ENCODE results near the gene P2RY8.

P2RY8 gene

DNA sequence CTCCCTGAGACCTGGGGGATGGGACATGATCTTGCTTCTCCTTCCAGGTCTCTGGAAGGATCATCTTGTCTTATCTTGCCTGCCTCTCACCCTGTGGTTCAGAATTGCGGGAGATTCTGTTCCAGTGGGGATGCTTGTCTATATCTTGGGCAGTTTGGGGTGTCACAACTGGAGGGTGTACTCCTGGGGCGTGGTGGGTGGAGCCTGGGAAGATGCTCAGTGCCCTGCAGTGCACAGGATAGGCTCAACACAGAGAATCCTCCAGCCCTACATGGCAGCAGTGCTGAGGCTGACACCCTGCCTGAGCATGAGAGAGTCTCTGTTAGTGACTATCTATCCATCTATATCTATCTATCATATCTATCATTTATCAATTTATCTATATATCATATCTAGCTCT lies 7.7 kb downstream of the P2RY8 start:
- H3K36me3 ChIP-seq (replicated peaks; ENCODE audit: insufficient read depth, low read length) = no peaks in the 10 kb centered on the region
- H3K27ac ChIP-seq (ENCODE audit: low read length) = no peak overlapping the region
- no peaks in the 10 kb centered on the region for H3K9me3 ChIP-seq (replicated peaks; ENCODE audit: insufficient read depth, low read length)
- no peak overlapping the region for H3K9ac ChIP-seq (ENCODE audit: low read length)
- H3K27me3 ChIP-seq (replicated peaks; ENCODE audit: insufficient read depth, low read length) = no peaks in the 10 kb centered on the region
- H3K4me3 ChIP-seq (ENCODE audit: low read length) = no peak overlapping the region
- 0 out of 2 replicates have a peak, but pooled peaks cover 3% of the 10 kb centered on the region for H3K4me1 ChIP-seq (ENCODE audit: low read length)
- no peaks in the 10 kb centered on the region for H3K9me2 ChIP-seq (replicated peaks; ENCODE audit: insufficient read depth, low read length)
- peaks cover 87% of the 10 kb centered on the region for H3K79me2 ChIP-seq (ENCODE audit: low read length)
- peaks cover 9% of the 10 kb centered on the region for H4K20me1 ChIP-seq (ENCODE audit: insufficient read depth, low read length)
- no peak for DNase-seq
- no peak overlapping the region for H2AFZ ChIP-seq (ENCODE audit: low read length)
- H3K4me2 ChIP-seq (ENCODE audit: low read depth, low read length) = no peak overlapping the region
- TF ChIP-seq EZH2phosphoT487 (IDR thresholded peaks at IDR 0.05; ENCODE audit: low read length) = no peak
- TF ChIP-seq, protein P1, sequence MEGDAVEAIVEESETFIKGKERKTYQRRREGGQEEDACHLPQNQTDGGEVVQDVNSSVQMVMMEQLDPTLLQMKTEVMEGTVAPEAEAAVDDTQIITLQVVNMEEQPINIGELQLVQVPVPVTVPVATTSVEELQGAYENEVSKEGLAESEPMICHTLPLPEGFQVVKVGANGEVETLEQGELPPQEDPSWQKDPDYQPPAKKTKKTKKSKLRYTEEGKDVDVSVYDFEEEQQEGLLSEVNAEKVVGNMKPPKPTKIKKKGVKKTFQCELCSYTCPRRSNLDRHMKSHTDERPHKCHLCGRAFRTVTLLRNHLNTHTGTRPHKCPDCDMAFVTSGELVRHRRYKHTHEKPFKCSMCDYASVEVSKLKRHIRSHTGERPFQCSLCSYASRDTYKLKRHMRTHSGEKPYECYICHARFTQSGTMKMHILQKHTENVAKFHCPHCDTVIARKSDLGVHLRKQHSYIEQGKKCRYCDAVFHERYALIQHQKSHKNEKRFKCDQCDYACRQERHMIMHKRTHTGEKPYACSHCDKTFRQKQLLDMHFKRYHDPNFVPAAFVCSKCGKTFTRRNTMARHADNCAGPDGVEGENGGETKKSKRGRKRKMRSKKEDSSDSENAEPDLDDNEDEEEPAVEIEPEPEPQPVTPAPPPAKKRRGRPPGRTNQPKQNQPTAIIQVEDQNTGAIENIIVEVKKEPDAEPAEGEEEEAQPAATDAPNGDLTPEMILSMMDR (IDR thresholded peaks at IDR 0.05; ENCODE audit: low read length) = no peak
- 0 out of 2 replicates have a peak, but pooled peaks cover 2% of the 10 kb centered on the region for H3F3A ChIP-seq (ENCODE audit: insufficient read depth, low read length)

DNA sequence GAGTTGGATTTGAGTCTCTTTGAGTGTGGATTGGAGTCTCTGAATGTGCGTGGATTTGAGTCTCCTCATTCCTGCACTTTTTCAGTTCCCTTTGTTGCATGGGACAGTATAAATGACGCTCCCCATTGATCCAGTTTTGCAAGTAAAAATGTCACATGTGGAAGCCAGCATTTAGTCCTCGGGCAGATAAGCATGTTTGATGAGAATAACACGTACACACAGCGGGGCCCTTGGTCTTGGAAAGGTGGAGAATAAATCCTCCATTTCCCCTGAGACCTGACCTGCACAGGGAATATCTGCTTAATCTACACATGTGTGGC lies 8.1 kb downstream of the P2RY8 start:
- no peaks in the 10 kb centered on the region for H3K27me3 ChIP-seq (replicated peaks; ENCODE audit: insufficient read depth, low read length)
- H2AFZ ChIP-seq (ENCODE audit: low read length) = no peak overlapping the region
- H3K9me3 ChIP-seq (replicated peaks; ENCODE audit: insufficient read depth, low read length) = no peaks in the 10 kb centered on the region
- no peak overlapping the region for H3K4me2 ChIP-seq (ENCODE audit: low read depth, low read length)
- DNase-seq = no peak
- no peak overlapping the region for H3K9ac ChIP-seq (ENCODE audit: low read length)
- peaks cover 9% of the 10 kb centered on the region for H4K20me1 ChIP-seq (ENCODE audit: insufficient read depth, low read length)
- H3K27ac ChIP-seq (ENCODE audit: low read length) = no peak overlapping the region
- TF ChIP-seq EZH2 (optimal IDR thresholded peaks at IDR 0.05; ENCODE audit: low read depth, low read length) (no peak), EZH2phosphoT487 (IDR thresholded peaks at IDR 0.05; ENCODE audit: low read length) (no peak)
- TF ChIP-seq, protein P1 (IDR thresholded peaks at IDR 0.05; ENCODE audit: low read length) = no peak
- no peaks in the 10 kb centered on the region for H3F3A ChIP-seq (ENCODE audit: insufficient read depth, low read length)
- peaks cover 89% of the 10 kb centered on the region for H3K79me2 ChIP-seq (ENCODE audit: low read length)
- H3K9me2 ChIP-seq (replicated peaks; ENCODE audit: insufficient read depth, low read length) = no peaks in the 10 kb centered on the region
- H3K36me3 ChIP-seq (replicated peaks; ENCODE audit: insufficient read depth, low read length) = no peaks in the 10 kb centered on the region
- no peak overlapping the region for H3K4me3 ChIP-seq (ENCODE audit: low read length)
- 0 out of 2 replicates have a peak, but pooled peaks cover 3% of the 10 kb centered on the region for H3K4me1 ChIP-seq (ENCODE audit: low read length)

DNA sequence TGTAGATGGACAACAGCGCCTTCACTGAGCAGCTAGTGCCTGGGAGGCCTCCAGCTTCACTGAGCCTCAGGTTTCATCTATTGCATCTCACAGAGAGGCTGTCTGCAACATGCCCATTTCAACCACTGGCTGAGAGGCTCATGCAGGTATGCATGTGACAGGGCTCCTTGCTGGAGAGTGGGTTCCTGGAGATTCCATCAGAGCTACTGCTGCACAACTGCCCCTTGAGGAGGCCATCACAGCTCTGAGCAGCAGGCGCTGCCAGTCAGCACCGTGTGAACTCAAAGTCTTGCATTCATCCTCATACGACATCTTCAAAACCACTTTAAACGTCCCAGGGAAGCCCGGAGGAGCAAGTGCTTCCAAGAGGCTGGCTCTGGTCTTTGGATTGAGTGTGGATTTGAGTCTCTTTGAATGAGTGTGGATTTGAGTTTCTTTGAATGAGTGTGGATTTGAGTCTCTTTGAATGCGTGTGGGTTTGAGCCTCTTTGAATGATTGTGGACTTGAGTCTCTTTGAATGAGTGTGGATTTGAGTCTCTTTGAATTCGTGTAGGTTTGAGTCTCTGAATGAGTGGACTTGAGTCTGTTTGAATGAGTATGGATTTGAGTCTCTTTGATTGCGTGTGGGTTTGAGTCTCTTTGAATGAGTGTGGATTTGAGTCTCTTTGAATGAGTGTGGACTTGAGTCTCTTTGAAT lies 8.7 kb downstream of the P2RY8 start:
- H3K79me2 ChIP-seq (ENCODE audit: low read length) = peaks cover 94% of the 10 kb centered on the region

More for the DNA sequence above, 8.7 kb downstream of the P2RY8 start:
- Histone ChIP-seq H3K4me3 (ENCODE audit: low read length) (no peak overlapping the region), H3K4me1 (ENCODE audit: low read length) (peaks cover 4% of the 10 kb centered on the region), H3K4me2 (ENCODE audit: low read depth, low read length) (no peak overlapping the region), H3F3A (ENCODE audit: insufficient read depth, low read length) (peaks cover 1% of the 10 kb centered on the region; the same call in 1 of the 2 replicates), H3K27ac (ENCODE audit: low read length) (no peak overlapping the region), H3K9ac (ENCODE audit: low read length) (no peak overlapping the region), H4K20me1 (ENCODE audit: insufficient read depth, low read length) (peaks cover 9% of the 10 kb centered on the region), H3K36me3 (replicated peaks; ENCODE audit: insufficient read depth, low read length) (no peaks in the 10 kb centered on the region), H3K27me3 (replicated peaks; ENCODE audit: insufficient read depth, low read length) (no peaks in the 10 kb centered on the region), H2AFZ (ENCODE audit: low read length) (no peak overlapping the region), H3K9me2 (replicated peaks; ENCODE audit: insufficient read depth, low read length) (no peaks in the 10 kb centered on the region), H3K9me3 (replicated peaks; ENCODE audit: insufficient read depth, low read length) (no peaks in the 10 kb centered on the region)
- TF ChIP-seq, protein P1 (IDR thresholded peaks at IDR 0.05; ENCODE audit: low read length) = no peak
- TF ChIP-seq EZH2 (optimal IDR thresholded peaks at IDR 0.05; ENCODE audit: low read depth, low read length) (no peak), EZH2phosphoT487 (IDR thresholded peaks at IDR 0.05; ENCODE audit: low read length) (no peak)
- DNase-seq = no peak

Measured in MM.1S (cell line).